DOHH2 (cell line): ENCODE measurements around the gene TYK2.

Source experiments
- H3F3A ChIP-seq: fragments of 200-600 bp; sonication (generic), shearing (Covaris generic); 2 replicates; pipeline ENCODE4 v1.6.0; 2016; ENCODE audit warnings: antibody characterized with exemption, mild to moderate bottlenecking; ENCODE audit not compliant: control insufficient read depth, insufficient read depth
- H3K27ac ChIP-seq: fragments of 200-600 bp; sonication (generic); 2 replicates; pipeline ENCODE4 v1.5.1; 2014; ENCODE audit warnings: low read depth, mild to moderate bottlenecking, low read length, moderate library complexity
- H3K27me3 ChIP-seq: fragments of 200-600 bp; sonication (generic); 2 replicates; pipeline ENCODE4 v1.6.1; 2014; ENCODE audit warnings: mild to moderate bottlenecking, low read length, mixed read lengths; ENCODE audit not compliant: control insufficient read depth
- H3K36me3 ChIP-seq: fragments of 200-600 bp; sonication (generic); 2 replicates; pipeline ENCODE4 v1.6.1; 2014; ENCODE audit warnings: mild to moderate bottlenecking, low read length, moderate library complexity, mixed read lengths; ENCODE audit not compliant: control insufficient read depth
- H3K4me1 ChIP-seq: fragments of 200-600 bp; sonication (generic); 2 replicates; pipeline ENCODE4 v1.6.1; 2014; ENCODE audit warnings: mild to moderate bottlenecking, low read length, mixed read lengths; ENCODE audit not compliant: control insufficient read depth
- H3K4me2 ChIP-seq: fragments of 200-600 bp; sonication (generic); 2 replicates; pipeline ENCODE4 v1.6.0; 2014; ENCODE audit warnings: mild to moderate bottlenecking, low read length, moderate library complexity
- H3K4me3 ChIP-seq: fragments of 200-600 bp; sonication (generic); 2 replicates; pipeline ENCODE4 v1.5.1; 2014; ENCODE audit warnings: mild to moderate bottlenecking, low read length, mixed read lengths
- H3K79me2 ChIP-seq: fragments of 200-600 bp; sonication (generic); 2 replicates; pipeline ENCODE4 v1.6.1; 2014; ENCODE audit warnings: mild to moderate bottlenecking, low read length, mixed read lengths; ENCODE audit not compliant: control insufficient read depth
- H3K9me2 ChIP-seq: fragments of 200-600 bp; sonication (generic); replicated peaks from 2 replicates; pipeline ENCODE4 v1.6.1; 2014; ENCODE audit warnings: mild to moderate bottlenecking, low read length, mixed read lengths; ENCODE audit not compliant: control insufficient read depth
- H3K9me3 ChIP-seq: fragments of 200-600 bp; sonication (generic); 2 replicates; pipeline ENCODE4 v1.6.1; 2014; ENCODE audit warnings: antibody characterized with exemption, low read length, mixed read lengths; ENCODE audit not compliant: control insufficient read depth, insufficient read depth
- H4K20me1 ChIP-seq: fragments of 200-600 bp; sonication (generic); 2 replicates; pipeline ENCODE4 v1.6.0; 2014; ENCODE audit warnings: low read depth, mild to moderate bottlenecking, antibody characterized with exemption, low read length, moderate library complexity; ENCODE audit not compliant: control insufficient read depth, insufficient read depth
- EZH2phosphoT487 ChIP-seq: fragments of 200-600 bp; sonication (generic); IDR thresholded peaks from 2 replicates; pipeline ENCODE4 v1.6.1; 2017; ENCODE audit warnings: borderline replicate concordance, mild to moderate bottlenecking, antibody characterized with exemption, low read length, moderate library complexity, mixed read lengths
- TF ChIP-seq, protein P1 (sequence below): fragments of 200-600 bp; sonication (generic); IDR thresholded peaks from one replicate; pipeline ENCODE4 v1.5.1; 2014; ENCODE audit warnings: antibody characterized with exemption, mild to moderate bottlenecking, low read depth, low read length; ENCODE audit not compliant: poor library complexity, severe bottlenecking

Gene TYK2

GRCh38 chr19:10417541-10418234 lies 37.3 kb upstream of the TYK2 start:
- H3K4me1 ChIP-seq, result peaks cover 78% of the 10 kb centered on the region
- H3K4me2 ChIP-seq, result peak overlapping the region; percentile 80
- peak overlapping the region; percentile 92 for H3K27ac ChIP-seq
- H3K79me2 ChIP-seq, result peaks cover 73% of the 10 kb centered on the region
- TF ChIP-seq EZH2phosphoT487, result no peak
- TF ChIP-seq, protein P1, sequence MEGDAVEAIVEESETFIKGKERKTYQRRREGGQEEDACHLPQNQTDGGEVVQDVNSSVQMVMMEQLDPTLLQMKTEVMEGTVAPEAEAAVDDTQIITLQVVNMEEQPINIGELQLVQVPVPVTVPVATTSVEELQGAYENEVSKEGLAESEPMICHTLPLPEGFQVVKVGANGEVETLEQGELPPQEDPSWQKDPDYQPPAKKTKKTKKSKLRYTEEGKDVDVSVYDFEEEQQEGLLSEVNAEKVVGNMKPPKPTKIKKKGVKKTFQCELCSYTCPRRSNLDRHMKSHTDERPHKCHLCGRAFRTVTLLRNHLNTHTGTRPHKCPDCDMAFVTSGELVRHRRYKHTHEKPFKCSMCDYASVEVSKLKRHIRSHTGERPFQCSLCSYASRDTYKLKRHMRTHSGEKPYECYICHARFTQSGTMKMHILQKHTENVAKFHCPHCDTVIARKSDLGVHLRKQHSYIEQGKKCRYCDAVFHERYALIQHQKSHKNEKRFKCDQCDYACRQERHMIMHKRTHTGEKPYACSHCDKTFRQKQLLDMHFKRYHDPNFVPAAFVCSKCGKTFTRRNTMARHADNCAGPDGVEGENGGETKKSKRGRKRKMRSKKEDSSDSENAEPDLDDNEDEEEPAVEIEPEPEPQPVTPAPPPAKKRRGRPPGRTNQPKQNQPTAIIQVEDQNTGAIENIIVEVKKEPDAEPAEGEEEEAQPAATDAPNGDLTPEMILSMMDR, result no peak
- peaks cover 4% of the 10 kb centered on the region; the same call in 1 of the 2 replicates for H3K9me3 ChIP-seq
- H3K27me3 ChIP-seq, result no peaks in the 10 kb centered on the region
- peak overlapping the region; percentile 88 for H3K4me3 ChIP-seq
- H3F3A ChIP-seq, result peaks cover 41% of the 10 kb centered on the region
- H3K9me2 ChIP-seq, result no peaks in the 10 kb centered on the region
- peaks cover 5% of the 10 kb centered on the region; the same call in 1 of the 2 replicates for H4K20me1 ChIP-seq
- H3K36me3 ChIP-seq, result peaks cover 40% of the 10 kb centered on the region

DNA sequence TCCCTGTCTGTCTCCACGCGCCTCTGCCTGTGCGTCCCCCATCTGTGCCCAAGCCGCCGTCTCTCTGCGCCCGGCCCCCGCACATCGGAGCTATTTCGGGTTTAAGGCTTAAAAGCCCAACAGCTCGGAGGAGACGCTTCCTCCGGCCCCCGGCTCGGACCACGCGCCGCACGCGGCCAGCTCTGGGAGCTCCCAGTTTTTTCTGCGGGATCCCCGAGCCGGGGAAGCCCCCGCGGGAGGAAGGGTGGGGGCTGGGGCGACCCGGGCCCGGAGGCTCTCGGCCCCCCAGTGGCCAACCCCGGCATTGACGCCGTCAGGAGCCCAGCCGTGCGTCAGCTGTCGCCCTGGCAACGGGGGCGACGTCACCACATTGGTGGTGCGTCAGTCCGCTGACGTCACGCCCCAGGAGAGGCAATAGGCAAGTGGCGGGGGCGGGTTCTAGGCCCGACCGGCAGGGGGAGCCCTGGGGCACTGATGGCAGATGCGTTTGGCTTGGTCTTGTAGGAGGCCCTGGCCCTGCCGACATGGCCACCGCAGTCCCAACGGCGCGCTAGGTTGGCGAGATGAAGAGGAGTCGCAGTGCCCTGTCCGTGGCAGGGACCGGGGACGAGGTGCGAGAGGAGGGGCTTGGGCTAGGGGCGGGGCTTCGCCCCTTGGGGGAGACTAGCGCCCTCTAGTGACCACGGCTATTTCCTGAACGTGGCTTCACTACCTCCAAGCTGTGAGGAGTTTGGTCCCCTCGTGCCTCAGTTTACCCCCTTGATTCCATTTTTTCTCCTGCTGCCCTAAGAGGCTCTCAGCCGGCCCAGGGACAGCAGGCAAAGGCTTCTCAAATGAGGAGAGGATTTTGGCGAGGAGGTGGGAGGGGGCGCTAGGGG lies 36.2 kb upstream of the TYK2 start:
- Histone ChIP-seq H4K20me1 (peaks cover 5% of the 10 kb centered on the region; the same call in 1 of the 2 replicates), H3K79me2 (peaks cover 63% of the 10 kb centered on the region), H3K27ac (peak overlapping the region; percentile 92), H3K9me3 (peaks cover 4% of the 10 kb centered on the region; the same call in 1 of the 2 replicates), H3K4me1 (peaks cover 77% of the 10 kb centered on the region), H3K4me3 (peak overlapping the region; percentile 88), H3K27me3 (no peaks in the 10 kb centered on the region), H3K4me2 (peak overlapping the region; percentile 80), H3K9me2 (no peaks in the 10 kb centered on the region), H3F3A (peaks cover 44% of the 10 kb centered on the region), H3K36me3 (peaks cover 43% of the 10 kb centered on the region)
- TF ChIP-seq, protein P1, result peak; percentile 96
- TF ChIP-seq EZH2phosphoT487, result no peak

DNA sequence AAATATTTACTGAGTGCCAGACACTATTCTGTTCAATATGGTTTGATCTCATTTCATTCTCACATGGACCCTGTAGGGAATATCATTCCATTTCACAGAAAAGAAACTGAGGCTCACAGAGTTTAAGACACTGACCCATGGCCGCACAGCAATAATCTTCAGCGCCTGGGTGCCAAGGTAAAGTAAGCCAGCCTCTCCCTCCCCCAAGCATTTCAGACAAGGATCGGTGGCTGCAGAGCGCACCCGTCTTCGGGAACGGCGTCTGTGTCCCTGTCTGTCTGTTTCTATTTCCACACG lies 35.7 kb upstream of the TYK2 start:
- peaks cover 4% of the 10 kb centered on the region; the same call in 1 of the 2 replicates for H3K9me3 ChIP-seq
- no peak for TF ChIP-seq EZH2phosphoT487
- TF ChIP-seq, protein P1, result no peak
- no peaks in the 10 kb centered on the region for H3K9me2 ChIP-seq
- no peaks in the 10 kb centered on the region for H3K27me3 ChIP-seq
- H3K79me2 ChIP-seq, result peaks cover 57% of the 10 kb centered on the region
- peak overlapping the region; percentile 80 for H3K4me2 ChIP-seq
- peak overlapping the region; percentile 88 for H3K4me3 ChIP-seq
- H3F3A ChIP-seq, result peaks cover 49% of the 10 kb centered on the region
- peak overlapping the region; percentile 90 for H3K27ac ChIP-seq
- H3K4me1 ChIP-seq, result peaks cover 77% of the 10 kb centered on the region
- H4K20me1 ChIP-seq, result no peaks in the 10 kb centered on the region
- H3K36me3 ChIP-seq, result peaks cover 44% of the 10 kb centered on the region
